Measurements from ENCODE around the gene HRC. TPM values are rescaled to one million over a fixed set of nuclear protein-coding genes. Genes with fewer than 3 reads are reported as not detected.

Gene HRC
- total and polyA plus RNA-seq, 2 of the 8 experiments (the other 6 are each of a cell fraction or from before 2014, with no cell fraction given), result 2.3 to 2.6 TPM

- Histone ChIP-seq H3K27me3 (replicated peaks in 1 of 4; ENCODE audit: control insufficient read depth in 3 of 4, extremely low read depth in 1 of 4, insufficient read depth in 3 of 4, low read length in 3 of 4) (no peaks in the 10 kb centered on the region; a peak in 1 of 7 replicates), H4K8ac (ENCODE audit: extremely low read depth, insufficient read depth, low read length) (no peak overlapping the region), H3K23me2 (ENCODE audit: low read depth, low read length) (peaks cover 4% of the 10 kb centered on the region), H3K4me2 (ENCODE audit: insufficient read depth in 1 of 2, low read depth in 2 of 2, low read length in 2 of 2) (no peak overlapping the region), H3K36me3 (ENCODE audit: control insufficient read depth in 2 of 4, insufficient read depth in 4 of 4, low read length in 3 of 4) (peaks cover 20 to 48% (median 44%) of the 10 kb centered on the region in 4 experiments), H4K20me1 (replicated peaks in 1 of 2; ENCODE audit: control insufficient read depth in 1 of 2, insufficient read depth in 2 of 2, low read length in 2 of 2) (peaks cover 16 to 28% of the 10 kb centered on the region in 2 experiments), H2BK15ac (ENCODE audit: low read length) (no peak overlapping the region), H4K5ac (ENCODE audit: insufficient read length, low read depth, low read length) (no peak overlapping the region), H3K56ac (replicated peaks; ENCODE audit: insufficient read length, low read depth, low read length) (no peak overlapping the region), H3K18ac (ENCODE audit: extremely low read depth, low read length) (no peak overlapping the region), H3K9me3 (ENCODE audit: insufficient read depth in 2 of 2, low read depth in 1 of 2, low read length in 1 of 2) (no peaks in the 10 kb centered on the region), H3K79me1 (ENCODE audit: low read depth, low read length) (peaks cover 3% of the 10 kb centered on the region), H3K4ac (replicated peaks; ENCODE audit: insufficient read length, low read depth, low read length) (no peak overlapping the region), H2AFZ (ENCODE audit: low read length) (no peak overlapping the region), H3K27ac (ENCODE audit: low read depth, low read length) (no peak overlapping the region), H2BK20ac (ENCODE audit: low read length) (no peak overlapping the region), H3K23ac (ENCODE audit: insufficient read length) (no peak overlapping the region), H4K91ac (replicated peaks; ENCODE audit: insufficient read length, low read length) (no peak overlapping the region), H2BK5ac (ENCODE audit: low read depth, low read length) (no peak overlapping the region), H3K14ac (ENCODE audit: insufficient read length) (no peak overlapping the region), H3K9ac (replicated peaks in 1 of 4; ENCODE audit: extremely low read depth in 1 of 4, low read depth in 3 of 4, low read length in 3 of 4) (no peak overlapping the region), H3K4me3 (ENCODE audit: extremely low read depth in 1 of 4, insufficient read depth in 2 of 4, low read depth in 3 of 4, low read length in 4 of 4) (no peak overlapping the region), H2AK5ac (ENCODE audit: low read depth, low read length) (no peak overlapping the region), H3K4me1 (replicated peaks in 1 of 4; ENCODE audit: control insufficient read depth in 3 of 4, insufficient read depth in 4 of 4, low read length in 3 of 4) (peaks cover 0 to 3% (median 0%) of the 10 kb centered on the region in 4 experiments; a peak in 1 of 7 replicates), H3K79me2 (ENCODE audit: control insufficient read depth in 1 of 2, insufficient read depth in 2 of 2, low read length in 2 of 2) (no peaks in the 10 kb centered on the region), H2BK12ac (ENCODE audit: low read depth, low read length) (no peak overlapping the region), H2BK120ac (replicated peaks; ENCODE audit: low read depth, low read length) (no peak overlapping the region)
- WGBS, 2 experiments (ENCODE audit: extremely low coverage in 1 of 2, insufficient coverage in 1 of 2, insufficient read length in 1 of 2, insufficient replicate concordance in 2 of 2, low coverage in 1 of 2, low lambda C conversion rate in 2 of 2, missing lambda C conversion rate in 1 of 2), result 88% methylated on average over 4 of the region's 5 CpGs; no CpG with 5 or more reads in 1 of the 2 experiments
- POLR2A ChIA-PET (ENCODE audit: partially characterized antibody), result interaction anchor here (1.2 to 7.8 kb wide), 4 partner anchors 11 to 42 kb away, joined by 4 to 67 read pairs (median 4); partner anchors contain the start of gene PPFIA3
- no peak for FAIRE-seq
- CTCF ChIA-PET (ENCODE audit: partially characterized antibody), result interaction anchor here (0.9 to 2.9 kb wide), 8 partner anchors 11 to 116 kb away, joined by 3 to 20 read pairs (median 4); no protein-coding TSS in a partner anchor
- no peak for DNase-seq (ENCODE audit: low read depth in 1 of 2, low spot score in 2 of 2)
- no peak for TF ChIP-seq KDM1A (IDR thresholded peaks at IDR 0.05; ENCODE audit: borderline replicate concordance, low read length)
- no peak for TF ChIP-seq RXRA (IDR thresholded peaks at IDR 0.05; ENCODE audit: insufficient read depth, low read depth, low read length)
- TF ChIP-seq JUN (IDR thresholded peaks at IDR 0.05; ENCODE audit: low read depth, low read length), result no peak
- TF ChIP-seq CBX5 (IDR thresholded peaks at IDR 0.05; ENCODE audit: low read depth, low read length), result no peak
- no peak for TF ChIP-seq NANOG (IDR thresholded peaks at IDR 0.05; ENCODE audit: insufficient read depth, low read depth, low read length, poor library complexity, severe bottlenecking)
- TF ChIP-seq SRF (IDR thresholded peaks at IDR 0.05; ENCODE audit: low read depth, low read length), result no peak
- TF ChIP-seq SP1 (IDR thresholded peaks at IDR 0.05; ENCODE audit: low read depth, low read length), result no peak
- no peak for TF ChIP-seq SUZ12 (IDR thresholded peaks at IDR 0.05; ENCODE audit: low read length)
- no peak for TF ChIP-seq PHF8 (conservative IDR thresholded peaks at IDR 0.05; ENCODE audit: low read depth, low read length)
- no peak for TF ChIP-seq RAD21 (IDR thresholded peaks at IDR 0.05 in 1 of 2, conservative IDR thresholded peaks at IDR 0.05 in 1 of 2; ENCODE audit: low read depth in 2 of 2, low read length in 2 of 2)
- TF ChIP-seq BACH1 (IDR thresholded peaks at IDR 0.05; ENCODE audit: low read length), result no peak
- TF ChIP-seq E2F6 (IDR thresholded peaks at IDR 0.05), result no peak
- no peak for TF ChIP-seq CEBPB (IDR thresholded peaks at IDR 0.05; ENCODE audit: low read depth, low read length)
- no peak for TF ChIP-seq SIX5 (IDR thresholded peaks at IDR 0.05; ENCODE audit: low read depth, low read length)
Measured at GRCh38 chr19:49109051-49109450, 46.1 kb downstream of the HRC start.

Data from H1 (cell line).